HG03571 (cell line): ENCODE results near the gene HBA2.
"Not testable (repeated sequence)": the region's sequence is repeated elsewhere in the genome, so short reads cannot be mapped to it uniquely, and the experiment has no call there.

Source experiments
- ATAC-seq: cut with Tn5 transposase; IDR thresholded peaks from one replicate; pipeline ENCODE4 v1.9.1; 2021; ENCODE audit not compliant: unreplicated experiment

The HBA2 gene

DNA sequence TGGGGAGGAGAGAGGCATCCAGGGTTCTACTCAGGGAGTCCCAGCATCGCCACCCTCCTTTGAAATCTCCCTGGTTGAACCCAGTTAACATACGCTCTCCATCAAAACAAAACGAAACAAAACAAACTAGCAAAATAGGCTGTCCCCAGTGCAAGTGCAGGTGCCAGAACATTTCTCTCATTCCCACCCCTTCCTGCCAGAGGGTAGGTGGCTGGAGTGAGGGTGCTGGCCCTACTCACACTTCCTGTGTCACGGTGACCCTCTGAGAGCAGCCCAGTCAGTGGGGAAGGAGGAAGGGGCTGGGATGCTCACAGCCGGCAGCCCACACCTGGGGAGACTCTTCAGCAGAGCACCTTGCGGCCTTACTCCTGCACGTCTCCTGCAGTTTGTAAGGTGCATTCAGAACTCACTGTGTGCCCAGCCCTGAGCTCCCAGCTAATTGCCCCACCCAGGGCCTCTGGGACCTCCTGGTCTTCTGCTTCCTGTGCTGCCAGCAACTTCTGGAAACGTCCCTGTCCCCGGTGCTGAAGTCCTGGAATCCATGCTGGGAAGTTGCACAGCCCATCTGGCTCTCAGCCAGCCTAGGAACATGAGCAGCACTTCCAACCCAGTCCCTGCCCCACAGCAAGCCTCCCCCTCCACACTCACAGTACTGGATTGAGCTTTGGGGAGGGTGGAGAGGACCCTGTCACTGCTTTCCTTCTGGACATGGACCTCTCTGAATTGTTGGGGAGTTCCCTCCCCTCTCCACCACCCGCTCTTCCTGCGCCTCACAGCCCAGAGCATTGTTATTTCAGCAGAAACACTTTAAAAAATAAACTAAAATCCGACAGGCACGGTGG lies 1.5 kb downstream of the HBA2 start:
- not testable (repeated sequence) for ATAC-seq

DNA sequence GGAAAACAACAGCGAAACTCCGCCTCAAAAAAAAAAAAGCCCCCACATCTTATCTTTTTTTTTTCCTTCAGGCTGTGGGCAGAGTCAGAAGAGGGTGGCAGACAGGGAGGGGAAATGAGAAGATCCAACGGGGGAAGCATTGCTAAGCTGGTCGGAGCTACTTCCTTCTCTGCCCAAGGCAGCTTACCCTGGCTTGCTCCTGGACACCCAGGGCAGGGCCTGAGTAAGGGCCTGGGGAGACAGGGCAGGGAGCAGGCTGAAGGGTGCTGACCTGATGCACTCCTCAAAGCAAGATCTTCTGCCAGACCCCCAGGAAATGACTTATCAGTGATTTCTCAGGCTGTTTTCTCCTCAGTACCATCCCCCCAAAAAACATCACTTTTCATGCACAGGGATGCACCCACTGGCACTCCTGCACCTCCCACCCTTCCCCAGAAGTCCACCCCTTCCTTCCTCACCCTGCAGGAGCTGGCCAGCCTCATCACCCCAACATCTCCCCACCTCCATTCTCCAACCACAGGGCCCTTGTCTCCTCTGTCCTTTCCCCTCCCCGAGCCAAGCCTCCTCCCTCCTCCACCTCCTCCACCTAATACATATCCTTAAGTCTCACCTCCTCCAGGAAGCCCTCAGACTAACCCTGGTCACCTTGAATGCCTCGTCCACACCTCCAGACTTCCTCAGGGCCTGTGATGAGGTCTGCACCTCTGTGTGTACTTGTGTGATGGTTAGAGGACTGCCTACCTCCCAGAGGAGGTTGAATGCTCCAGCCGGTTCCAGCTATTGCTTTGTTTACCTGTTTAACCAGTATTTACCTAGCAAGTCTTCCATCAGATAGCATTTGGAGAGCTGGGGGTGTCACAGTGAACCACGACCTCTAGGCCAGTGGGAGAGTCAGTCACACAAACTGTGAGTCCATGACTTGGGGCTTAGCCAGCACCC lies 2.6 kb downstream of the HBA2 start:
- ATAC-seq: no peak

DNA sequence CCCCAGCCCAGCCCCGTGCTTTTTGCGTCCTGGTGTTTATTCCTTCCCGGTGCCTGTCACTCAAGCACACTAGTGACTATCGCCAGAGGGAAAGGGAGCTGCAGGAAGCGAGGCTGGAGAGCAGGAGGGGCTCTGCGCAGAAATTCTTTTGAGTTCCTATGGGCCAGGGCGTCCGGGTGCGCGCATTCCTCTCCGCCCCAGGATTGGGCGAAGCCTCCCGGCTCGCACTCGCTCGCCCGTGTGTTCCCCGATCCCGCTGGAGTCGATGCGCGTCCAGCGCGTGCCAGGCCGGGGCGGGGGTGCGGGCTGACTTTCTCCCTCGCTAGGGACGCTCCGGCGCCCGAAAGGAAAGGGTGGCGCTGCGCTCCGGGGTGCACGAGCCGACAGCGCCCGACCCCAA lies 3.3 kb downstream of the HBA2 start:
- not testable (repeated sequence) for ATAC-seq

DNA sequence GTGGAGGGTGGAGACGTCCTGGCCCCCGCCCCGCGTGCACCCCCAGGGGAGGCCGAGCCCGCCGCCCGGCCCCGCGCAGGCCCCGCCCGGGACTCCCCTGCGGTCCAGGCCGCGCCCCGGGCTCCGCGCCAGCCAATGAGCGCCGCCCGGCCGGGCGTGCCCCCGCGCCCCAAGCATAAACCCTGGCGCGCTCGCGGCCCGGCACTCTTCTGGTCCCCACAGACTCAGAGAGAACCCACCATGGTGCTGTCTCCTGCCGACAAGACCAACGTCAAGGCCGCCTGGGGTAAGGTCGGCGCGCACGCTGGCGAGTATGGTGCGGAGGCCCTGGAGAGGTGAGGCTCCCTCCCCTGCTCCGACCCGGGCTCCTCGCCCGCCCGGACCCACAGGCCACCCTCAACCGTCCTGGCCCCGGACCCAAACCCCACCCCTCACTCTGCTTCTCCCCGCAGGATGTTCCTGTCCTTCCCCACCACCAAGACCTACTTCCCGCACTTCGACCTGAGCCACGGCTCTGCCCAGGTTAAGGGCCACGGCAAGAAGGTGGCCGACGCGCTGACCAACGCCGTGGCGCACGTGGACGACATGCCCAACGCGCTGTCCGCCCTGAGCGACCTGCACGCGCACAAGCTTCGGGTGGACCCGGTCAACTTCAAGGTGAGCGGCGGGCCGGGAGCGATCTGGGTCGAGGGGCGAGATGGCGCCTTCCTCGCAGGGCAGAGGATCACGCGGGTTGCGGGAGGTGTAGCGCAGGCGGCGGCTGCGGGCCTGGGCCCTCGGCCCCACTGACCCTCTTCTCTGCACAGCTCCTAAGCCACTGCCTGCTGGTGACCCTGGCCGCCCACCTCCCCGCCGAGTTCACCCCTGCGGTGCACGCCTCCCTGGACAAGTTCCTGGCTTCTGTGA lies 4.1 kb downstream of the HBA2 start, which contains the start of gene HBA1:
Gene HBA1, plus strand, starts transcription at position 204 of the 906 bp plus-strand sequence. Its CDS starts 37 bp downstream, at position 241.
- not testable (repeated sequence) for ATAC-seq

DNA sequence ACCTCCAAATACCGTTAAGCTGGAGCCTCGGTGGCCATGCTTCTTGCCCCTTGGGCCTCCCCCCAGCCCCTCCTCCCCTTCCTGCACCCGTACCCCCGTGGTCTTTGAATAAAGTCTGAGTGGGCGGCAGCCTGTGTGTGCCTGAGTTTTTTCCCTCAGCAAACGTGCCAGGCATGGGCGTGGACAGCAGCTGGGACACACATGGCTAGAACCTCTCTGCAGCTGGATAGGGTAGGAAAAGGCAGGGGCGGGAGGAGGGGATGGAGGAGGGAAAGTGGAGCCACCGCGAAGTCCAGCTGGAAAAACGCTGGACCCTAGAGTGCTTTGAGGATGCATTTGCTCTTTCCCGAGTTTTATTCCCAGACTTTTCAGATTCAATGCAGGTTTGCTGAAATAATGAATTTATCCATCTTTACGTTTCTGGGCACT lies 4.7 kb downstream of the HBA2 start:
- no peak for ATAC-seq

DNA sequence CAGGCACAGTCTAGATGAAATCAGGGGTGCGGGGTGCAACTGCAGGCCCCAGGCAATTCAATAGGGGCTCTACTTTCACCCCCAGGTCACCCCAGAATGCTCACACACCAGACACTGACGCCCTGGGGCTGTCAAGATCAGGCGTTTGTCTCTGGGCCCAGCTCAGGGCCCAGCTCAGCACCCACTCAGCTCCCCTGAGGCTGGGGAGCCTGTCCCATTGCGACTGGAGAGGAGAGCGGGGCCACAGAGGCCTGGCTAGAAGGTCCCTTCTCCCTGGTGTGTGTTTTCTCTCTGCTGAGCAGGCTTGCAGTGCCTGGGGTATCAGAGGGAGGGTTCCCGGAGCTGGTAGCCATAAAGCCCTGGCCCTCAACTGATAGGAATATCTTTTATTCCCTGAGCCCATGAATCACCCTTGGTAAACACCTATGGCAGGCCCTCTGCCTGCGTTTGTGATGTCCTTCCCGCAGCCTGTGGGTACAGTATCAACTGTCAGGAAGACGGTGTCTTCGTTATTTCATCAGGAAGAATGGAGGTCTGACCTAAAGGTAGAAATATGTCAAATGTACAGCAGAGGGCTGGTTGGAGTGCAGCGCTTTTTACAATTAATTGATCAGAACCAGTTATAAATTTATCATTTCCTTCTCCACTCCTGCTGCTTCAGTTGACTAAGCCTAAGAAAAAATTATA lies 5.4 kb downstream of the HBA2 start:
- ATAC-seq: no peak

DNA sequence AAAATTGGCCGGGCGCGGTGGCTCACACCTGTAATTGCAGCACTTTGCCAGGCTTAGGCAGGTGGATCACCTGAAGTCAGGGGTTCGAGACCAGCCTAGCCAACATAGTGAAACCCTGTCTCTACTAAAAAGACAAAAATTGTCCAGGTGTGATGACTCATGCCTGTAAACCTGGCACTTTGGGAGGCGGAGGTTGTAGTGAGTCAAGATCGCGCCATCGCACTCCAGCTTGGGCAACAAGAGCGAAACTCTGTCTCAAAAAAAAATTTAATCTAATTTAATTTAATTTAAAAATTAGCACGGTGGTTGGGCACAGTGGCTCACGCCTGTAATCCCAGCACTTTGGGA lies 6.0 kb downstream of the HBA2 start:
- no peak for ATAC-seq

DNA sequence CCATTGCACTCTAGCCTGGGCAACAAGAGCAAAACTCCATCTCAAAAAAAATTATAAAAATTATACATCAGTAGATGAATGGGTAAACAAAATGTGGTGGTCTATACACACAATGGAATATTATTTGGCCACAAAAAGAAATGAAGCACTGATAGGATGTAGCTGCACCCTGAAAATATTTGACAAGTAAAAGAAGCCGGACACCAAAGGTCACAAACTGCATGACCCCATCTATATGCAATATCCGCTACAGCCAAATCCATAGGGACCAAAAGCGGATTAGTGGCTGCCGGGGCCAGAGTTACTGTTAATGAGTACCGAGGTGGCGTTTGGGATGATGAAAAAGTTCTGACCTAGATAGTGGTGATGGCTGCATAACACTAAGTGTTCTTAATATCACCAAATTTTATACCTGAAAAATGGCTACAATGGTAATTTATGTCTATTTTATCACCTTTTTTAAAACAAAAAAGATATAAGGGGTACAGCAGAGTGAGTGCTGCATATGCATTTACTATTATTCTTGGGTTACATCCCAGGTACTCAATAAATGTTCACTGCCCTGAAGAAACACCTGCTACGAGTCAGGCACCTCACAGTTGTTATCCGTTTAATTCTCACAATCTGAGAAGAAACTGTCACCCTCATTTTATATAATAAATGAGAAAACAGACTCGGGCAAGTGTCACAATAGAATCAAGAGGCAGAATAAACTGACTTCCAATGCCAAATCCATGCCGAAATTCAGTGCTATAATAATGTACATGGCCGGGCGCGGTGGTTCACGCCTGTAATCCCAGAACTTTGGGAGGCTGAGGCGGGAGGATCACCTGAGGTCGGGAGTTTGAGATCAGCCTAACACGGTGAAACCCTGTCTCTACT lies 6.8 kb downstream of the HBA2 start:
- no peak for ATAC-seq

DNA sequence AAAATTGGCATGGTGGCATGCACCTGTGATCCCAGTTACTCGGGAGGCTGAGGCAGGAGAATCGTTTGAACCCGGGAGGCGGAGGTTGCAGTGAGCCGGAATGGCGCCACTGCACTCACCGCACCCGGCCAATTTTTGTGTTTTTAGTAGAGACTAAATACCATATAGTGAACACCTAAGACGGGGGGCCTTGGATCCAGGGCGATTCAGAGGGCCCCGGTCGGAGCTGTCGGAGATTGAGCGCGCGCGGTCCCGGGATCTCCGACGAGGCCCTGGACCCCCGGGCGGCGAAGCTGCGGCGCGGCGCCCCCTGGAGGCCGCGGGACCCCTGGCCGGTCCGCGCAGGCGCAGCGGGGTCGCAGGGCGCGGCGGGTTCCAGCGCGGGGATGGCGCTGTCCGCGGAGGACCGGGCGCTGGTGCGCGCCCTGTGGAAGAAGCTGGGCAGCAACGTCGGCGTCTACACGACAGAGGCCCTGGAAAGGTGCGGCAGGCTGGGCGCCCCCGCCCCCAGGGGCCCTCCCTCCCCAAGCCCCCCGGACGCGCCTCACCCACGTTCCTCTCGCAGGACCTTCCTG lies 7.5 kb downstream of the HBA2 start, which contains the start of gene HBQ1:
Gene HBQ1, plus strand, starts transcription at position 359 of the 575 bp plus-strand sequence. Its CDS starts 28 bp downstream, at position 387.
- ATAC-seq: no peak

DNA sequence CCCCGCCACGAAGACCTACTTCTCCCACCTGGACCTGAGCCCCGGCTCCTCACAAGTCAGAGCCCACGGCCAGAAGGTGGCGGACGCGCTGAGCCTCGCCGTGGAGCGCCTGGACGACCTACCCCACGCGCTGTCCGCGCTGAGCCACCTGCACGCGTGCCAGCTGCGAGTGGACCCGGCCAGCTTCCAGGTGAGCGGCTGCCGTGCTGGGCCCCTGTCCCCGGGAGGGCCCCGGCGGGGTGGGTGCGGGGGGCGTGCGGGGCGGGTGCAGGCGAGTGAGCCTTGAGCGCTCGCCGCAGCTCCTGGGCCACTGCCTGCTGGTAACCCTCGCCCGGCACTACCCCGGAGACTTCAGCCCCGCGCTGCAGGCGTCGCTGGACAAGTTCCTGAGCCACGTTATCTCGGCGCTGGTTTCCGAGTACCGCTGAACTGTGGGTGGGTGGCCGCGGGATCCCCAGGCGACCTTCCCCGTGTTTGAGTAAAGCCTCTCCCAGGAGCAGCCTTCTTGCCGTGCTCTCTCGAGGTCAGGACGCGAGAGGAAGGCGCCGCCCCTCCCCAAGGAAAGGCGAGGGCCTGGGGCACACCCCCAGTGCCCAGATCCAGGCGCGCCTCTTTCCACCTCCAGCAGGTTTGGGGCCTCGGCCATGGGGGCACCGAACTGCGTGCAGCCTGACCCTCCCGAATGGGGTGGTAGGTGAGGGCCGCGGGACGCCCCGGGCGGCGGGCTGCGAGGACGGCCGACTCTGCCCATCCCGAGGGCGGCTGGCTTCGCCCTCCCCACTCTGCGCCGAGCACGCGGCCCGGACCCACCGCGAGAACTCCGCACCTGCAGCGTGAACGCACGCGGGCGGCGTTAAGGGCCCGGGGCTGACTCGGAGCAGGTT lies 8.2 kb downstream of the HBA2 start:
- peak; percentile 62 for ATAC-seq

DNA sequence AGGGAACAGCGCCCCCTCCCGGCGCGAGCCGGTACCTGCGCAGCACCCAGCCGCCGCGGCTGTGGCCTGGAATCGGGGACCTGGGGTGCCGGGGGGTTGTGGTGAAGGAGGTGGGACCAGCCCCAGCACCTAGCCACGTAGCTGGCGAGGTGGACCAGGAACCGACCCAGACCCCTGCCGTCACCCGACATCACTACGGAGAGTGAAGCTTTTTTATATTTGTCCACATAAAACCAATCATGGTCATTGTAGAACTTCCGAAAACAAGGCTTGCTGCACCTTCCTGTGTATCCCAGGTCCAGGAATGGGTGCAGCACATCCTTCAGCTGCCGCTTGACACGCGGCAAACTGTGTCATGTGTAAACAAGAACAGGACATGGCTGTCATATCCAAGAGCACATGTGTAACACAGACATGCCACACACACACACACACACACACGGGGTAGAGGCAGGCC lies 8.9 kb downstream of the HBA2 start:
- ATAC-seq: no peak

DNA sequence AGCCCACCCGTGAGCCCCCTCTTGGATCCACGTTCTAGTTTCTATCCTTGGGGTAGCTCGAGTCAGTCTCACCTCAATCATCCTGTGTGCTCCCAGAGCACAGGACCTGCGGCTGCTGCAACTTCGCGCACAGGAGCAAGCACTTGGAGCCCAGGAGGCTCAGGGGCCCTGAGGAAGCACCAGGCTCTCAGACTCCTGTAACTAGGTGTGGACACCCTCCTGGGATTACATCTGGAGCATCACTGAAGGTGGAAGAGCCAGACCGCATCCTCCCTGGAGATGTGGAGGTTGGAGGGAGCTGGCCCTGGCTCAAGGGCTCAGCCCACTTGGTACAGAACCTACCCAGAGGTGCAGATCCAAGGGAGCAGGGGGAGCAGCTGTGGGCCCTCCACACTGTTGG lies 10.3 kb downstream of the HBA2 start:
- no peak for ATAC-seq

DNA sequence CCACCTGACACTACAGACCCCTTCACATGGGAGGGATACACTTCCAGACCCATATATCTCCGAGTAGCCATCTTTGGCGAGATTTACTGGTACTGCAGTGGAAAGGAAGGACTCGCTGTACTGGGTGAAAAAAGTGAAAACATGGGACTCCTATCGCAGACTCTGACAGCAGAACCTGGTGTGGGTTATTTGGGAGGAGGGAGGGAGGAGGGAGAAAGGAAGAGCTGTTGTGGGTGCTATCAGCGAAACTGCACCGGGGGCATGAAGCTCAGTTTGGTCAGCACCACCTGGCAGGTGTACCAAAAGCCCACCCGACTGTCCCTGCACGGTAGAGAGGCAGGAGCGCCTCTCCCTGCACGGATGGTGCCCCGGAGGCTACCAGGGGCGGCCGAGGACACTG lies 12.5 kb downstream of the HBA2 start:
- ATAC-seq: no peak

DNA sequence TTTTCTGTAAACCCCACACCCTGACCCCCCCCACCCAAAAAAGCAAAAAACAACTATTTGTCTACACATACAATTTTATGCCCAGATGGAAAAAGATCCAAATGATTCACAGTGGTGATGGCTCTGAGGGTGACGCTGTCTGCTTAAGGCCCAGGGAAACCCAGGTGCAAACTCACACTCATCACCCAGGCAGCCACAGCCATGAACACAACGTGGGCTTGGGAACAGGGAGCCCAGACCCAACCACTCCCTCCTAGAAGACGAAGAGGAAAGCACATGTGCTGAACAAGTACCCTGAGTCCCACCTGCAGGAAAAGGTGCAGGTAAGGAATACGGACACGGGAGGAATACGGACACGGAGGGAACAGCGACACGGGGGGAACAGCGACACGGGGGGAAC lies 13.0 kb downstream of the HBA2 start:
- ATAC-seq: no peak

DNA sequence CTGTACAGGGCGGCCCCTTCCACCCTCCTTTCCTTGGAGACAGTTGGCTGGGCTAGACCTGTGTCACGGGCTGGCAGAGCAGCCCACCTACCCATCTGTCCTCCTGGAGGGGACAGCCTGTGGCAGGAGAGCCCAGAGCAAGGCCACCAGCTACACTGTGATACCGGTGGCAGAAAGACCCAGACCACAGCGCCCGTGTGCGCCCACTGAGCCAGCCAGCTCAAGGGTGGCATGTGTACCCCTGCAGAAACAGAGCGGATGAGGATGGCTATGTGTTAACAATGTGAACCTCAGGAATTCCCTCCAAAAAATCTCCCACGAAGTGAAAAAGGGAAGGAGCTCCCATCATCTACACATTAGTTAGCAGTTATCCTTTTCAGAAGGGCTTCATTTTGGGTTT lies 14.7 kb downstream of the HBA2 start:
- no peak for ATAC-seq

DNA sequence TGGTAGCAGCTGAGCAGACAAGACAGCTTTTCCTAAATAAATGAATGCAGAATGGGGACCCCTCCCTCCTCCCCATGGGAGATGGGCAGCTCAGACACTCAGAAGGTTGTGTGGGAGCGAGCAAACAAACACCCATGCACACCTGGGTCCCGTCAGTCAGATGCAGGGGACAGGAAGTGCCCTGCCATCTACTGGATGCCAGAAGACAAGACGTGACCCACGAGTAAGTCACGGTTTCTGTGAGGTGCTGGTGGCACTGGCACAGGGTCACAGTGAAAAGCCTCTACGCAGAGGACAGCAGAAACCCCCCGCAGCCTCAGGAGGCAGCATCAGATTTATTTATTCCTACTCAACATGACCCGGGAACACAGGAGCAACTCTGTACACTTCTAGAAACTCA lies 16.0 kb downstream of the HBA2 start:
- ATAC-seq: no peak

DNA sequence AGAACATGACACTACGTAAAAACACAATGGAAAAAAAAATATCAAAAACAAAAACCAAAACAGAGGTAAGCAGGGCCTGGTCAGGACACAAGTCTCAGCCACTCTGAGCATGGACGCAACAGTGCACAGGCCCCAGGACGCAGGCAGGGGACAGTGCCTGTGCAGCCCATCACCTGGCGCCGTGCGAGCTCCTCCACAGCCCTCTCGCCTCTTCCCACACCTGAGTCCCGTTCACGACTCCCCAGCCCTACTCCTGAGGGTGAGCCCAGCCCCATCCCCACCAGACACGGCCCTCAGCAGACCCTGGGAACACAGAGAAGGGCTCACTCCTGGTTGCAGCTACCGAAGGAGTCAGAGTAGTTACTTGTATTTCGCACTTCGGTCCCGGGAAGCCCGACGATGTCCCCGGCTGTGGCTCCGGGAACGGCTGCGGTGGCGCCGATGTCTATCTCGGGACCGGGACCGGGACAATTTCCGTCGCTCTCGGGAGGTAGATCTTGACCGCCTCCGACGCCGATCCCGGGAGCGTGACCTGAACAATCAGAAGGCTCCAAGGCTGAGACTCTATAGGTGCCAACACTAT lies 17.0 kb downstream of the HBA2 start:
- no peak for ATAC-seq
